GM12865 (cell line): ENCODE data around the gene DNAH1.

Experiments used
- DNase-seq: peaks from one replicate; pipeline ENCODE4 v3.0.0; 2010; ENCODE audit warnings: low read depth
- H3K4me3 ChIP-seq: 2 replicates; pipeline ENCODE4 v1.5.1; 2011; ENCODE audit warnings: mild to moderate bottlenecking, low read depth, low read length, control low read depth
- TF ChIP-seq, protein P1 (sequence below): IDR thresholded peaks from 2 replicates; pipeline ENCODE4 v1.5.1; 2011; ENCODE audit warnings: low read length, control low read depth, low read depth, inconsistent platforms; ENCODE audit not compliant: insufficient read depth; ENCODE audit errors: missing control alignments

The DNAH1 gene

DNA sequence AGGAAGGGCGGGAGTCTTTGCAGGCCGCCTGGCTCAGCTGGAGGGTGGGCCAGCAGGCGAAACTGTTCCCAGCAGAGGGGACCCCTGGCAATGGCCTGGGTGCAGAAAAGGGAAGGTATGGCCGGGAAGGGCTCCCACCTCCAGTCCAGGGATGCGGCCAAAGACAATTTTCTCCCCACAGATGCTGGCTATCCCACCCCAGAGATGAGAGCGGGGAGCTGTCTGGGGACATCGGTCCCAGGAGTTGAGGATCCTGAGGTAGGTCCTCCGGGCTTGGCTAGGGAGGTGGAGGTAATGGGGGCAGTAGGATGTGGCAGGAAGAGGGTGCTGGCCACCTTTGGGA lies 127.1 kb downstream of the DNAH1 start:
- no peak overlapping the region for H3K4me3 ChIP-seq
- TF ChIP-seq, protein P1, sequence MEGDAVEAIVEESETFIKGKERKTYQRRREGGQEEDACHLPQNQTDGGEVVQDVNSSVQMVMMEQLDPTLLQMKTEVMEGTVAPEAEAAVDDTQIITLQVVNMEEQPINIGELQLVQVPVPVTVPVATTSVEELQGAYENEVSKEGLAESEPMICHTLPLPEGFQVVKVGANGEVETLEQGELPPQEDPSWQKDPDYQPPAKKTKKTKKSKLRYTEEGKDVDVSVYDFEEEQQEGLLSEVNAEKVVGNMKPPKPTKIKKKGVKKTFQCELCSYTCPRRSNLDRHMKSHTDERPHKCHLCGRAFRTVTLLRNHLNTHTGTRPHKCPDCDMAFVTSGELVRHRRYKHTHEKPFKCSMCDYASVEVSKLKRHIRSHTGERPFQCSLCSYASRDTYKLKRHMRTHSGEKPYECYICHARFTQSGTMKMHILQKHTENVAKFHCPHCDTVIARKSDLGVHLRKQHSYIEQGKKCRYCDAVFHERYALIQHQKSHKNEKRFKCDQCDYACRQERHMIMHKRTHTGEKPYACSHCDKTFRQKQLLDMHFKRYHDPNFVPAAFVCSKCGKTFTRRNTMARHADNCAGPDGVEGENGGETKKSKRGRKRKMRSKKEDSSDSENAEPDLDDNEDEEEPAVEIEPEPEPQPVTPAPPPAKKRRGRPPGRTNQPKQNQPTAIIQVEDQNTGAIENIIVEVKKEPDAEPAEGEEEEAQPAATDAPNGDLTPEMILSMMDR = no peak
- DNase-seq = no peak

DNA sequence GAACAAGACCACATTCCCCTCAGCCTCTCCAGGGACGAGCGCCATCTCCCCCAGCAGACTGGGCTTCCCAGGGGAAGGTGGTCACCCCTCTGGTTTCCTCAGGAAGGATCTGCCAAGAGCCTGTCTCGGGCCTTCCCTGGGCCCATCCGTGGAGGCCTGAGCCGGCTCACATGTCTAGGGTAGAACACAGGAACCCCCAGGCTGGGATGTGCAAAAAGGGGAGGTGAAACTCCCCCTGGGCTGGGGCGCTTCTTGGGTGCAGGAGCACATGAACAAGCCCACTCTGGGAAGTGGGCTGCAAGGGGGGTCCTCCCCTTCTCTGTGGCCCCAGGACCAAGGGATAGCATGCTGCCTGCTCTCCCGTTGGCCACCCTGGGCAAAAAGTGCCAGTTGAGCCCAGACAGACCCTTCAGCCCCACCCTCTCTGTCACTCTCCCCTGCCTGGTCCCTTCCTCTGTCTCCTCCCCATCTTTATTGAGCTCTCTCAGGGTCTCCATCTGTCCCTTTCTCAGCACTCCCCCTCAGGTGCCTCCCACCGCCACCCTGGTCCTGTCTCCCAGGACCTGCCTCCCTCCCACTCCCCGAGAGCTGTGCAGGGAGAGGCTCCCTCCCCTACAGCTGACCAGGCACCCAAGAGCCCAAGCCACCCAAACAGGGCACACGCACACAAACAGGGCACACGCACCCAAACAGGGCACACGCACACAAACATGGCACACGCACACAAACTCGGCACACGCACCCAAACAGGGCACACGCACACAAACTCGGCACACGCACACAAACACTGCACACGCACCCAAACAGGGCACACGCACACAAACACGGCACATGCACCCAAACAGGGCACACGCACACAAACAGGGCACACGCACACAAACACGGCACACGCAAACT lies 127.9 kb downstream of the DNAH1 start:
- no peak for DNase-seq
- H3K4me3 ChIP-seq = no peak overlapping the region
- TF ChIP-seq, protein P1 = no peak

DNA sequence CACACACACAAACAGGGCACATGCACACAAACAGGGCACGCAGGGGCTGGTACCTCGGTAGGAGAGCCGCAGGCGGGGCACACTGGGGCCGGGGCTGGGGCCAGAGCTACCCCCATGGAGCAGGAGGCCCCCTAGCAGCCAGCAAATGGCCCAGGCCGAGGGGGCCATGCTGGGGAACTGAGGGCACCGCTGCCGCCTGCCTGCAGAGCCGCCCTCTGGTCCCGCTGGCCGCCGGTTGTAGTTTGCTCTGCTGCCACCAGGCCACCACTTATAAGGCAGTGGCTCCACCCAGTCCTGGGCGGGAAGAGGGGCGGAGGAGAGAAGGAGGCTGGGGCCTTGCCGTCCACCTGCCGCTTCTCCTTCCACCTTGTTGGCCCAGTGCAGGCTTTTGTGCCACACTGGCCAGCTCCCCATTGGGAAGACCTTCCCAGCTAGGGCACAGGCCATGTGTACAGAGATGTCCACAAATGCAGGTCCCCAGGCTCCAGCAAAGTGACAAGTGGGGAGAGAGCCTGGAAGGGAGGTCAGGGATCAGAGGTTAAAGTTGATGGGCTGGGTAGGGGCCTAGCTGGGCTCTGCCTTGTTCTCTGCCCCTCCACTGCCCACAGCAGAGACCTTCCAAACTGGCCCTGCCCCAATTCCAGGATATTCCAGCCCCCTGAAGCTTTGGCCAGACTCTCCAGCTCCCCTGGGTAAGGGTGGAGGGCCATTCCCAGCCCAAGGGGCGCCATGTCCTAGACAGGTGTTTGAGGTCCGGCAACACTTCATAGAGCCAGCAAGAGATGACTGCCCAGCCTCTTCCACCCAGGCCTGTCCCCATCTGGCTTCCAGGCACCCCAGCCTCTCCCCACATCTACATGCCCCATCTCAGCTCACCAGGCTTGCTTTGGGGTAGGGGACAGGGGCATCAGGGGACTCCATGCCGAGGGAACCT lies 129.0 kb downstream of the DNAH1 start, which contains the start of gene SEMA3G:
SEMA3G (minus strand) TSS at position 244 of the 934 bp plus-strand sequence; CDS start at position 168, 76 bp downstream.
- DNase-seq = peak; percentile 82

DNA sequence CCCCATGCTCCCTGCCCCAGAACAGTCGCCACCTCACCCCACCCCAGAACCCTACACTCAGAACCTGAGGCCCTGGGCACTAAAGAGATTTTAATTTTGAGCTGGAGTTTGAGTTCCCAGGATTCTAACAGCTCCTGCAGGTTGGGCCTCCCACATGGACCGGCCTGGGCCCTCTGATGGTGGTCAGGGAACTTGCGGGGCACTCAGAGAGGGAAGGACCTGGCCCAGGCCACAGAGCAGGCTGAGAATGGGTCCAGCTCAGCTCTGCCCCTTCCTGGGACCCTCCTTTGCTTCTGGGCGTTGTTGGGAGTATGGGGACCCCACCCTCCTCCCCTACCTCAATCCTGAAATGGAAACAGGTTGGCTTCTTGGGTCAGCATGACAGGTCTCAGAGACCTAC lies 129.9 kb downstream of the DNAH1 start:
- no peak overlapping the region for H3K4me3 ChIP-seq
- no peak for DNase-seq
- TF ChIP-seq, protein P1 = no peak

More for the DNA sequence above, 129.0 kb downstream of the DNAH1 start, which contains the start of gene SEMA3G:
- H3K4me3 ChIP-seq = no peak within 1 kb of the TSS
- TF ChIP-seq, protein P1 = peak; percentile 52

DNA sequence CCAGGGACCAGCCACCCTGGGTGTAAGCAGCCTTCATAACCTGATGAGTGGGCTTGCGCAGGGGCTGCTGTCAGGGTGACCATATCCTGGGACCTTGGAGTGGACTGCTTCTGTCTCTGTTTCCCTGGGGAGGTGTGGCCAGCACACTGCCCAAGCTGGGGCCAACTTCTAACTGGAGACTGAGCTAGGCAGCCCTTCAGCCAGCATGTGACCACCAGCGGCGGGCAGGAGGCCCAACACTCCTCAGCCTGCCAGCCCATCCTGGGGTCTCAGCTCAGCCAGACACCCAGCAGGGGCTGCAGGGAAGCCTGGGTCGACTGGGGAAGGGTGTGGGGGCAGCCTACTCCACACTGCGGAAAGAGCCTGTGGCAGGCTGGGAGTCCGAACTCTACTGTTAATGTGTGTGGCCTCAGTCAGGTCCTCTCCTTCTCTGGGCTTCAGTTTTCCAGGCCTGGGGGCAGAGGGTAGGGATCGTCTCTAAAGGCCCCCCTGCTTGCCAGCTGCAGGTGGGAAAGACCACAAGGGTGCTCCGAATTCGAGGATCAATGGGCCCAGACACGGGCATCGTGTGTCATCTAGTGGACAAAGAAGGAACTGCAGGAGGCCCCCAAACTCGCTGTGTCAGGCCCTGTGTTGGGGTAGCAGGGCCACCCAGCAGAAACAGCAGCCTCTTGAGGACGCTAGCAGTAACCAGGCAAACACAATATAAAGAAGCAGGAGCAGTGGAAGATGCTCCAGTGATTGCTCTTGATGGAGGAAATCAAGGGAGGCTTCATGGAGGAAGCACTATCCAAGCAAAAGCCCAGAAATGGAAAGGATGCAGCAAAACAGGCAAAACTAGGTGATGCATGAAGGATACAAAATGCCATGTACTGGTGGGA lies 130.8 kb downstream of the DNAH1 start:
- H3K4me3 ChIP-seq = no peak overlapping the region
- DNase-seq = peak; percentile 76
- TF ChIP-seq, protein P1 = peak; percentile 100
